ENCODE measurements around the gene MYO7A.

The MYO7A gene

GRCh38 chr11:77111946-77112345, 16.1 kb upstream of the MYO7A start:
- no peak for DNase-seq (ENCODE audit: low read depth in 3 of 3, low spot score in 1 of 3)

DNA sequence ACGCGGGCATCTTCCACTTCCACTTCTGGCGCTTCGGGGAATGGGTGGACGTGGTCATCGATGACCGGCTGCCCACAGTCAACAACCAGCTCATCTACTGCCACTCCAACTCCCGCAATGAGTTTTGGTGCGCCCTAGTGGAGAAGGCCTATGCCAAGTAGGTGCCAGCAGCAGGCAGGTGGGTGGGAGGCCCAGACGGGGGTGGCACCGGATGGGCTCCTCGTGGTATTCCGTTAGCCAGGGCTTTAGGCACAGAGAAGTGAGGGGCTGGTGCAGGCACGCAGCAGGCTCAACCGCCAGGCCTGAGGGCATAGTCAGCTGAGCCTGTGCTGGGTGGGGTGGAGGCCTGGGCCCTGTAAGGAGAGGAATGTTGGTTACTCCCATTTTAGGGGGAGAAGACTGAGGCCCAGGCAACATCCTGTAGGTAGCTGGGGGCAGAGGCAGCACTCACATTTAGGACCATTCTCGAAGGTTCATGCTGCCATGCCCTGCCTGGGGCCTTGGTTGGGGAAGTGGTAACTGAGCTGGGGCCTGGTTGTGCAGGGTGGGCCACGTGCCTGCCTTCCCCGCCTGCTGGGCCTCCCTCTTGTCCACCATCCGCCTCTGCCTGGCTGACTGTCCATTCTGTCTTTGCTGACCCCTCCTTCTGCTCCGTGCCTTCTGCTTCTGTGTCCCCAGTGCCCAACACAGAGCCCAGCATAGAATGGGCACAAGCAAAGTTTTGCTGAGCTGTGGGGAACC, 15.2 kb upstream of the MYO7A start:
- DNase-seq (ENCODE audit: low read depth in 3 of 3, low spot score in 1 of 3) = no peak

GRCh38 chr11:77113382-77114088, 14.5 kb upstream of the MYO7A start:
- DNase-seq (ENCODE audit: low read depth in 3 of 3, low spot score in 1 of 3) = no peak

DNA sequence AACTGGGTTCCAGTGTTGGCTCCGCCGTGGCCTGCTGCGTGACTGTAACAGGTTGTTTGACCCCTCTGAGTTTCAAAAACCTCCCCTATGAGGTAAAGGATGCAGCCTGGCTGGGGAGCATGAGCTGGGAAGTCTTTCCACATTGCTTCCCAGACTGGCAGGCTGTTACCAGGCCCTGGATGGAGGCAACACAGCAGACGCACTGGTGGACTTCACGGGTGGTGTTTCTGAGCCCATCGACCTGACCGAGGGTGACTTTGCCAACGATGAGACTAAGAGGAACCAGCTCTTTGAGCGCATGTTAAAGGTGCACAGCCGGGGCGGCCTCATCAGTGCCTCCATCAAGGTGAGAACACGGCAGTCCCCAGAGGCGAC, 14.0 kb upstream of the MYO7A start:
- no peak for DNase-seq (ENCODE audit: low read depth in 3 of 3, low spot score in 1 of 3)

- DNase-seq (ENCODE audit: low read depth in 3 of 3, low spot score in 1 of 3) = no peak
Measured at GRCh38 chr11:77115181-77115611, 12.8 kb upstream of the MYO7A start.

- no peak for DNase-seq (ENCODE audit: low read depth in 3 of 3, low spot score in 1 of 3)
Measured at GRCh38 chr11:77115956-77116355, 12.1 kb upstream of the MYO7A start.

GRCh38 chr11:77117492-77117891, 10.6 kb upstream of the MYO7A start:
- no peak for DNase-seq (ENCODE audit: low read depth in 3 of 3, low spot score in 1 of 3)

- no peak for DNase-seq (ENCODE audit: low read depth in 3 of 3, low spot score in 1 of 3)
Measured at GRCh38 chr11:77118086-77118485, 10.0 kb upstream of the MYO7A start.

DNA sequence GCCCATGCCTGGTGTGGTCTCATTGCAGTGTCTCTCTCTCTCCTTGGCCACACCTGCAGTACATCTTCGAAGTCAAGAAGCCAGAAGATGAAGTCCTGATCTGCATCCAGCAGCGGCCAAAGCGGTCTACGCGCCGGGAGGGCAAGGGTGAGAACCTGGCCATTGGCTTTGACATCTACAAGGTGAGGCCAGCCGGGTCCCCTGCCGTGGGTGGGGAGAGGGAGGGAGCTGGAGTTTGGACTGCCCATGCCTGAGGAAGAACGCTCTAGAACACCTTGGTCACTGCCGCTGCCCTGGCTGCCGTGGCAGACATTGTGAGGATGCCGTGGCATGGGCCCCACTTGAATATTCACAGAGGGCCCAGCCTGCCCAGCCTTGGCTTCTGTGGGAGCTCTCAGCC, 9.1 kb upstream of the MYO7A start:
- no peak for DNase-seq (ENCODE audit: low read depth in 3 of 3, low spot score in 1 of 3)

DNA sequence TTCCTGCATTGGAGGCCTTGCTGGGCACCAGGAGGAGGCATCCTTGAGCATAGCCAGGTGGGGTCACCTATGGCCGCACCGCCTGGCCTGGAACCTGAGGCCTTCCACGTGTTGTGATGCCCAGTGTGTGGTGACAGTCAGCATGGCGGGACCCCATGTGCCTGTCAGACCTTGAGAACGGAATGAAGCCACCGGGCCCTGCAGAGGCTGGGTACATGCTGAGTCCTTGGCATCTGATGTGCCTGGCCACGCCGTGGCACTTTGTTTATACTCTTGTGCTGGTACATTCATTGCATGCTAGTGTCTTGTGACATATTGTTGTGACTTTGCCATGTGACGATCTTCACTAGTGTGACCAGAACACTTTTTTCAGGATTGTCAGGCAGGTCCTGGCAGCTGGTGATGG, 8.5 kb upstream of the MYO7A start:
- no peak for DNase-seq (ENCODE audit: low read depth in 3 of 3, low spot score in 1 of 3)

DNA sequence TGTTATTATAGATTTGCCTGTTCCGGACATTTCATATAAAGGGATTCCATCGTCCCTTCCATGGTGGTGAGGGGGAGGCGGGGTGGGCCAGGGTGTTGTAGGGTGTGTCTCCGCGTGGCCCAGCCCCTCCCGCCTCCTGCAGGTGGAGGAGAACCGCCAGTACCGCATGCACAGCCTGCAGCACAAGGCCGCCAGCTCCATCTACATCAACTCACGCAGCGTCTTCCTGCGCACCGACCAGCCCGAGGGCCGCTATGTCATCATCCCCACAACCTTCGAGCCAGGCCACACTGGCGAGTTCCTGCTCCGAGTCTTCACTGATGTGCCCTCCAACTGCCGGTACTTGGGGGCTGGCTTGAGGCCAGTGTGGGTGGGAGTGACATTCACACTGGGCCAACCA, 7.5 kb upstream of the MYO7A start:
- DNase-seq (ENCODE audit: low read depth in 3 of 3, low spot score in 1 of 3) = no peak

DNA sequence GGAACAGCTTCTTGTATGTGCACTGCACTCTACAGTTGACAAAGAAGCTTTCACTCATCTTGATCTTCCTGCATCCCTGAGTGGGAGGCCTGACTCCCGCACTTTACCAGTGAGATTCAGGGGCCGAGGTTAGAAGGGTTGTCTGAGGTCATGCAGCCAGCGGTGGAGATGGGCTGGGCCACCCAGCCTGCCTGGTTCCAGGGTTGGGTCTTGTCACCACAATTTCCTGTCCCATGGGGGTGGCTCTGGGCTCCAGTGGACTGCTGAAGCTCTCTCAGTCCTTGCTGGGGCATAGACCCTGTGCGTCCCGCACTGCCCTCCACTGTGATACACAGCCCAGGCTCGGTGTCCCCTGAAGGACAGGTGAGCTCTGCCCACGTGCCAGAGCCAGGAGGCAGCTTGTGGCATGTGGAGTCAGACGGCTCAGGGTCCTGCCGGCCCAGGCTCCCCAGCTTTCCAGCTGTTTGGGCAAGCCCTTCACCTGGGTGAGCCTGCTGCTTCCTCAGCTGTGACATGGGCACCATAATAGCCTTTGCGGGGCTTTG, 6.9 kb upstream of the MYO7A start:
- DNase-seq (ENCODE audit: low read depth in 3 of 3, low spot score in 1 of 3) = no peak

DNA sequence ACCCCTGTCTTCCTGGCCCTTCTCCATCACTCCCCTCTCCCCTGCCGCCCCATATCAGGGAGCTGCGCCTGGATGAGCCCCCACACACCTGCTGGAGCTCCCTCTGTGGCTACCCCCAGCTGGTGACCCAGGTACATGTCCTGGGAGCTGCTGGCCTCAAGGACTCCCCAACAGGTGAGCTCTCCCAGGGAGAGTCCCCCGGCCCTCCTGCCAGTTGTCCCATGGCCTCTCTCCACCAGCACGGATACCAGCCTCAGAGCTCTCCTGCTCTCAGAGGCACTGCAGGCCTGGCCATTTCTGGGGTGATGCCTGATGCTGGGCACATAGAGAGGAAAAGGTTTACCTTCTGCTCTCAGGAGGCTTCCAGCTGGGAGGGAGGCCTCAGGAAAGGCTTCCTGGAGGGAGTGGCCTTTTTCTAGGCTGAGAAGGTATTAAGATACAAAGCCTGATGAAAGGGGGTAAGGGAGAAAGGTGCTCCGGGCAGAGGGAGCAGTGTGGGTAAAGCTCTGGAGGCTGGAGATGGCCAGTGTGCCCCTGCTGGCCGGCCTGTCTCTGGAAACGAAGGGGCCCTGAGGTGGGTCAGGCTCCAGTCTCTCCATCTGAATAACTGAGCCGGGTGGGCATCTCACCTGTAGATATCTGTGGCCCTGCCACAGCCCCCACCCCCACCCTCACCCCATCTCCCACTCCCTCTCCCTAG, 6.0 kb upstream of the MYO7A start:
- no peak for DNase-seq (ENCODE audit: low read depth in 3 of 3, low spot score in 1 of 3)

- no peak for DNase-seq (ENCODE audit: low read depth in 3 of 3, low spot score in 1 of 3)
Measured at GRCh38 chr11:77122576-77123212, 5.4 kb upstream of the MYO7A start.

- DNase-seq (ENCODE audit: low read depth in 3 of 3, low spot score in 1 of 3) = no peak
Measured at GRCh38 chr11:77123591-77123990, 4.5 kb upstream of the MYO7A start.

DNA sequence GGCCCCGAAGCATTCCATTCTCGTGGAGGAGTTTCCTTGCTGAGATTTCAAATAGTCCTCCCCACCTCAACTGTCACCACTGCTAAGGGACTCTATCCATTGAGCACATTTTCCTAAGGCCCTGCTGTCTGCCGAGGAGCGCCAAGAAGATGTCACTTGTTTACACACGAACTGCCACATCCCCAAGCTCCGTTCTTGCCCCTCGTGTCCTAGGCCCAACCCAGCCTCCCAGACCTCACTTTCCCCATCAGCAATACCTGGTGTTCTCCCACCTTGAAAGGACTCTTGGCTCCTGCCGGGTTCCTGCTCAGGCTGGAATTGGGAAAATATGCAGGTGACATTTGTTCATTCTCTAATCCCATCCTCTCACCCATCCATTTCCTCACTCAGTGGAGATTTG, 4.0 kb upstream of the MYO7A start:
- no peak for DNase-seq (ENCODE audit: low read depth in 3 of 3, low spot score in 1 of 3)

- DNase-seq (ENCODE audit: low read depth in 3 of 3, low spot score in 1 of 3) = no peak
Measured at GRCh38 chr11:77124488-77124887, 3.6 kb upstream of the MYO7A start.

- DNase-seq (ENCODE audit: low read depth in 3 of 3, low spot score in 1 of 3) = no peak
Measured at GRCh38 chr11:77125191-77125590, 2.9 kb upstream of the MYO7A start.

GRCh38 chr11:77125695-77126094, 2.4 kb upstream of the MYO7A start:
- DNase-seq (ENCODE audit: low read depth in 3 of 3, low spot score in 1 of 3) = no peak

DNA sequence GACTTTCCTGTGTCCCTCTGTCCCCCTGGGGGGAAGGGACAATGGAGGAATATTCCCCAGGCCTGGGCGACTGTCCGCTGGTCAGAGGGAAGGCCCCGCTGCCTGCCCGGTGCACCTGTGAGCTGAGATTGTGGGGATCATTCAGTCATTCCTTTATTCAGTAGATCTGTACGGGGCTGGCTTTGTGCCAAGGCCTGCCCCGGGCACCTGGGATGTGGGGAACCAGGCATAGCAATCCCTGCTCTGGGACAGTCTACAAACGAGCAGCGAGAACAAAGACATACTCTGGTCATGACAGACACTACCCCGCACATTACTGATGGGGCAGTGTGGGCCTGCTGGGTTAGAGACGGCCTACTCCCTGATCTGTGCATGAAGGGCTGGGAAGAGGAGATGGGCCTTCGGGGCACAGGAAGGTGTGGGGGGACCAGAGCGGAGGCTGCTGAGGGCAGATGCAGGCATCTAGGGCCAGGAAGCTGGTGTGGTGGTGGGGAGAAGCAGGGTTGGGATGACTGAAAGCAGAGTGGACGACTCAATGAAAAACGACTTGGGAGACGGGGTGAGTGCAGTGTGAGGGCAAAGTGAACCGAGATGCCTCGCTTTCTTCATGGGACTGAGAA, 1.8 kb upstream of the MYO7A start:
- no peak for DNase-seq (ENCODE audit: low read depth in 3 of 3, low spot score in 1 of 3)

DNA sequence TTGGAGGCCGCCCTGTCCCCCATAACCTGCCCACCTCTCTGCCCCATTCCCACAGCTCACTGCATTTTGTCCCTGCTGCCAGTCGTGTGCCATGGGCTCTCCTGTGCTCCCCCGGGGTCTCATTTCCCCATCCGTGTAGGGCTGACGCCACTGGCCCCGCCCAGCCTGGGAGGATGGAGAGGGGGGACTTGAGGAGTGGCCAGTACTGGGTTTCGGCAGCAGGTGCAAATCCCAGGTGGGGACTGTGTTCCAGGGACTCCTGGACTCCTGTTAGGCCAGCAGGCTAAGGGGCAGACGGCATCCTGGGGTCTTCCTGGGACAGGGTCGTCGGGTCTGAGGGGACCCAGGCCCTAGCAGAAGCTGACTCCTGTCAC, 1.2 kb upstream of the MYO7A start:
- no peak for DNase-seq (ENCODE audit: low read depth in 3 of 3, low spot score in 1 of 3)

All from stimulated activated CD4-positive, alpha-beta T cell treated with anti-CD3 and anti-CD28 coated beads, TNF-alpha, amount 100 ng/mL, for 1 hour (primary cell).